ENCODE results near the gene RAPGEF6.

Gene RAPGEF6

GRCh38 chr5:131634996-131635683 is at the start of gene RAPGEF6:
Gene RAPGEF6, minus strand, starts transcription at chr5:131635229. Its CDS starts 199 bp downstream, at chr5:131635030.
- peak within 1 kb of the TSS; percentile 94 for H2AFZ ChIP-seq (ENCODE audit: low read depth, low read length)
- H3K9me3 ChIP-seq (ENCODE audit: insufficient read depth, low read length, severe bottlenecking): no peaks in the 10 kb centered on the region
- H3K9ac ChIP-seq (ENCODE audit: low read depth, low read length): peak within 1 kb of the TSS; percentile 88
- H3K36me3 ChIP-seq (ENCODE audit: insufficient read depth, low read length): peaks cover 5% of the 10 kb centered on the region; the same call in 1 of the 2 replicates
- TF ChIP-seq, protein P1, sequence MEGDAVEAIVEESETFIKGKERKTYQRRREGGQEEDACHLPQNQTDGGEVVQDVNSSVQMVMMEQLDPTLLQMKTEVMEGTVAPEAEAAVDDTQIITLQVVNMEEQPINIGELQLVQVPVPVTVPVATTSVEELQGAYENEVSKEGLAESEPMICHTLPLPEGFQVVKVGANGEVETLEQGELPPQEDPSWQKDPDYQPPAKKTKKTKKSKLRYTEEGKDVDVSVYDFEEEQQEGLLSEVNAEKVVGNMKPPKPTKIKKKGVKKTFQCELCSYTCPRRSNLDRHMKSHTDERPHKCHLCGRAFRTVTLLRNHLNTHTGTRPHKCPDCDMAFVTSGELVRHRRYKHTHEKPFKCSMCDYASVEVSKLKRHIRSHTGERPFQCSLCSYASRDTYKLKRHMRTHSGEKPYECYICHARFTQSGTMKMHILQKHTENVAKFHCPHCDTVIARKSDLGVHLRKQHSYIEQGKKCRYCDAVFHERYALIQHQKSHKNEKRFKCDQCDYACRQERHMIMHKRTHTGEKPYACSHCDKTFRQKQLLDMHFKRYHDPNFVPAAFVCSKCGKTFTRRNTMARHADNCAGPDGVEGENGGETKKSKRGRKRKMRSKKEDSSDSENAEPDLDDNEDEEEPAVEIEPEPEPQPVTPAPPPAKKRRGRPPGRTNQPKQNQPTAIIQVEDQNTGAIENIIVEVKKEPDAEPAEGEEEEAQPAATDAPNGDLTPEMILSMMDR (IDR thresholded peaks at IDR 0.05; ENCODE audit: borderline replicate concordance, extremely low read depth, low read length, poor library complexity, severe bottlenecking): peak; percentile 31
- no peak for TF ChIP-seq EZH2 (IDR thresholded peaks at IDR 0.05; ENCODE audit: borderline replicate concordance, low read depth, low read length, severe bottlenecking)
- H3K79me2 ChIP-seq (ENCODE audit: insufficient read depth, low read length): peaks cover 49% of the 10 kb centered on the region
- peak within 1 kb of the TSS; percentile 65 to 84 for H3K4me3 ChIP-seq (ENCODE audit: low read depth in 1 of 2, low read length in 2 of 2)
- H3K4me1 ChIP-seq (ENCODE audit: insufficient read depth, low read length): peaks cover 58% of the 10 kb centered on the region
- DNase-seq (peak; percentile 99), ATAC-seq (ENCODE audit: insufficient read depth, low read depth) (peak; percentile 92)
- peak within 1 kb of the TSS; percentile 98 for H3K27ac ChIP-seq (ENCODE audit: low read length)
- no peaks in the 10 kb centered on the region for H3K27me3 ChIP-seq (ENCODE audit: insufficient read depth, low read length, poor library complexity)
- peaks cover 10% of the 10 kb centered on the region; the same call in 1 of the 2 replicates for H4K20me1 ChIP-seq (ENCODE audit: insufficient read depth, low read length)
- H3K4me2 ChIP-seq (ENCODE audit: insufficient read depth, low read length): peak within 1 kb of the TSS; percentile 69

GRCh38 chr5:131684595-131684994 is 49.6 kb upstream of the RAPGEF6 start:
- H3K36me3 ChIP-seq (ENCODE audit: insufficient read depth, low read length): peaks cover 27% of the 10 kb centered on the region
- TF ChIP-seq EZH2 (IDR thresholded peaks at IDR 0.05; ENCODE audit: borderline replicate concordance, low read depth, low read length, severe bottlenecking): no peak
- TF ChIP-seq, protein P1 (IDR thresholded peaks at IDR 0.05; ENCODE audit: borderline replicate concordance, extremely low read depth, low read length, poor library complexity, severe bottlenecking): no peak
- H3K9me3 ChIP-seq (ENCODE audit: insufficient read depth, low read length, severe bottlenecking): no peaks in the 10 kb centered on the region
- H3K4me2 ChIP-seq (ENCODE audit: insufficient read depth, low read length): no peak overlapping the region
- H2AFZ ChIP-seq (ENCODE audit: low read depth, low read length): no peak overlapping the region
- H3K9ac ChIP-seq (ENCODE audit: low read depth, low read length): no peak overlapping the region
- ATAC-seq (ENCODE audit: insufficient read depth, low read depth) (no peak), DNase-seq (no peak)
- no peak overlapping the region for H3K27ac ChIP-seq (ENCODE audit: low read length)
- no peaks in the 10 kb centered on the region for H3K79me2 ChIP-seq (ENCODE audit: insufficient read depth, low read length)
- no peaks in the 10 kb centered on the region for H3K4me1 ChIP-seq (ENCODE audit: insufficient read depth, low read length)
- no peaks in the 10 kb centered on the region for H4K20me1 ChIP-seq (ENCODE audit: insufficient read depth, low read length)
- H3K4me3 ChIP-seq (ENCODE audit: low read depth in 1 of 2, low read length in 2 of 2): no peak overlapping the region
- no peaks in the 10 kb centered on the region for H3K27me3 ChIP-seq (ENCODE audit: insufficient read depth, low read length, poor library complexity)

DNA sequence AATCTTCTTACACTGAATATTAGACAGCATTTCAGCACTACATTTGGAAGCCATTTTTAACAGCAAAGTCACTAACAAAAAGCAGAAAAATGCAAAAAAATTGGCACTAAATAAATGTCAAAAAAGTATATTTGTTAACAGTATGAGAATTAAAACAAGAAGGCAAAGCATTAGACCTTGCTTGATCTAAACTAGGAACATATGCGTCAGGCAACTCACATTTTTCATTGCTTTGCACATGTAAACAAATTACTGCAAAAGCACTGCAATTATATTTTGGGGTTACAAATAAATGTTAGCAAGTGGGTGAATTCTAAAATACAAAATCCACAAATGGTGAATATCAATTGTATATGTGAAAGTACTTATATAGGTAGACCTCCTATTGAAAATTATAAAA is 49.0 kb upstream of the RAPGEF6 start:
- Histone ChIP-seq H3K79me2 (ENCODE audit: insufficient read depth, low read length) (no peaks in the 10 kb centered on the region), H3K4me2 (ENCODE audit: insufficient read depth, low read length) (no peak overlapping the region), H3K4me3 (ENCODE audit: low read depth in 1 of 2, low read length in 2 of 2) (no peak overlapping the region), H3K9ac (ENCODE audit: low read depth, low read length) (no peak overlapping the region), H3K4me1 (ENCODE audit: insufficient read depth, low read length) (no peaks in the 10 kb centered on the region), H2AFZ (ENCODE audit: low read depth, low read length) (no peak overlapping the region), H3K9me3 (ENCODE audit: insufficient read depth, low read length, severe bottlenecking) (no peaks in the 10 kb centered on the region), H3K27ac (ENCODE audit: low read length) (no peak overlapping the region), H4K20me1 (ENCODE audit: insufficient read depth, low read length) (no peaks in the 10 kb centered on the region), H3K36me3 (ENCODE audit: insufficient read depth, low read length) (peaks cover 32% of the 10 kb centered on the region), H3K27me3 (ENCODE audit: insufficient read depth, low read length, poor library complexity) (no peaks in the 10 kb centered on the region)
- ATAC-seq (ENCODE audit: insufficient read depth, low read depth): no peak
- no peak for TF ChIP-seq EZH2 (IDR thresholded peaks at IDR 0.05; ENCODE audit: borderline replicate concordance, low read depth, low read length, severe bottlenecking)
- TF ChIP-seq, protein P1 (IDR thresholded peaks at IDR 0.05; ENCODE audit: borderline replicate concordance, extremely low read depth, low read length, poor library complexity, severe bottlenecking): no peak
- no peak for DNase-seq

All from DND-41 (cell line).